HepG2 (cell line): ENCODE results near the gene CDKN2C. TPM values are rescaled to one million over a fixed set of nuclear protein-coding genes. Genes with fewer than 3 reads are reported as not detected.

ENCODE experiments used
- ATAC-seq: fragments of 200-7000 bp; cut with Tn5 transposase; 3 replicates; pipeline ENCODE4 v1.9.1; 2020; ENCODE audit warnings: mild to moderate bottlenecking, moderate library complexity
- BruUV-seq: library from RNA; stranded (reverse); fragments of 400-500 nt; replicated peaks from 2 replicates; lab custom pipeline; 2021; lab: Mats Ljungman, UMichigan
- CTCF ChIA-PET: fragments of 300-600 bp; formaldehyde crosslinking; extraction: SDS; loops from one replicate; lab custom pipeline; 2021; ENCODE audit warnings: low total read pairs, inconsistent platforms, low intra/inter-chr PET ratio; lab: Yijun Ruan, JAX
- POLR2A ChIA-PET: fragments of 350-600 bp; sonication (Branson Sonifier 250); formaldehyde crosslinking; loops from one replicate; lab custom pipeline; 2020; ENCODE audit warnings: antibody characterized with exemption, inconsistent platforms; lab: Yijun Ruan, JAX
- DNase-seq: peaks from one replicate; pipeline ENCODE4 v3.0.0-alpha.2; 2015; ENCODE audit warnings: low spot score
- FAIRE-seq: peaks from 3 replicates; lab custom pipeline; 2011; peaks lifted over from hg19 to GRCh38; lab: Jason Lieb, UNC
- H2AFZ ChIP-seq: one replicate; pipeline ENCODE4 v1.6.1; 2011; ENCODE audit warnings: low read length, inconsistent platforms
- H3K27ac ChIP-seq: fragments of 300-600 bp; 3 replicates; pipeline ENCODE4 v1.8.0; 2011; ENCODE audit warnings: mixed run types, mild to moderate bottlenecking, mixed read lengths, low read length, inconsistent platforms; ENCODE audit not compliant: insufficient read depth; ENCODE audit errors: extremely low read length
- H3K27me3 ChIP-seq, 2 experiments: fragments of 200-600 bp in 1 of 2; 2 replicates in 1 of 2; 3 replicates in 1 of 2; pipeline versions ENCODE4 v1.6.0 to v1.8.0; 2011; ENCODE audit warnings: low read length in 2 of 2, mild to moderate bottlenecking in 2 of 2, moderate library complexity in 2 of 2, inconsistent platforms in 1 of 2; ENCODE audit not compliant: insufficient read depth in 2 of 2, control insufficient read depth in 1 of 2
- H3K36me3 ChIP-seq, 2 experiments: fragments of 200-600 bp in 1 of 2; replicated peaks in 1 of 2; 2 replicates in 1 of 2; 3 replicates in 1 of 2; pipeline versions ENCODE4 v1.5.1 to v1.8.0; 2011; ENCODE audit warnings: low read length in 2 of 2, inconsistent platforms in 1 of 2; ENCODE audit not compliant: insufficient read depth in 2 of 2, control insufficient read depth in 1 of 2
- H3K4me1 ChIP-seq: 2 replicates; pipeline ENCODE4 v1.5.1; 2012; ENCODE audit warnings: low read length, inconsistent platforms; ENCODE audit not compliant: insufficient read depth
- H3K4me2 ChIP-seq: 2 replicates; pipeline ENCODE4 v1.6.0; 2011; ENCODE audit warnings: low read depth, low read length, inconsistent platforms
- H3K4me3 ChIP-seq, 3 experiments: fragments of 200-600 bp in 1 of 3; sonication (generic), shearing (Covaris generic) in 1 of 3; replicated peaks in 1 of 3; 2 replicates each; pipeline ENCODE4 v1.5.1; 2011 to 2016; ENCODE audit warnings: low read length in 3 of 3, inconsistent platforms in 2 of 3, low read depth in 2 of 3, mild to moderate bottlenecking in 2 of 3, control low read depth in 1 of 3, mixed read lengths in 1 of 3; ENCODE audit not compliant: insufficient read depth in 1 of 3
- H3K79me2 ChIP-seq: one replicate; pipeline ENCODE4 v1.6.1; 2011; ENCODE audit warnings: low read length, inconsistent platforms; ENCODE audit not compliant: insufficient read depth
- H3K9ac ChIP-seq: 2 replicates; pipeline ENCODE4 v1.6.0; 2011; ENCODE audit warnings: mild to moderate bottlenecking, low read depth, low read length, inconsistent platforms; ENCODE audit not compliant: insufficient read depth
- H3K9me3 ChIP-seq: 2 replicates; pipeline ENCODE4 v1.5.1; 2012; ENCODE audit warnings: mild to moderate bottlenecking, low read length
- H4K20me1 ChIP-seq: 2 replicates; pipeline ENCODE4 v1.6.0; 2011; ENCODE audit warnings: inconsistent platforms, mild to moderate bottlenecking, low read length, moderate library complexity; ENCODE audit not compliant: insufficient read depth
- CREB1 ChIP-seq, 2 experiments: fragments of 450-650 bp in 1 of 2; IDR thresholded peaks; 2 replicates each; pipeline ENCODE4 v1.6.1; 2016 to 2017; ENCODE audit warnings: control low read depth in 1 of 2, mild to moderate bottlenecking in 1 of 2, missing compliant biosample characterization in 1 of 2, missing genetic modification characterization in 1 of 2
- GABPA ChIP-seq, 2 experiments: IDR thresholded peaks; 2 replicates each; pipeline ENCODE4 v1.6.1; 2011 to 2016; ENCODE audit warnings: low read depth in 2 of 2, low read length in 1 of 2, missing biosample characterization in 1 of 2, missing genetic modification characterization in 1 of 2
- KDM5A ChIP-seq: fragments of 200-600 bp; sonication (generic); IDR thresholded peaks from 2 replicates; pipeline ENCODE4 v1.7.0; 2018; ENCODE audit warnings: antibody characterized with exemption, mild to moderate bottlenecking, low read length, borderline replicate concordance
- NFATC3 ChIP-seq: sonication (generic); formaldehyde crosslinking; IDR thresholded peaks from 2 replicates; pipeline ENCODE4 v1.5.1; 2020; ENCODE audit warnings: mild to moderate bottlenecking, missing genetic modification reagents
- SP5 ChIP-seq: IDR thresholded peaks from 2 replicates; pipeline ENCODE4 v1.6.1; 2016; ENCODE audit warnings: low read depth, borderline replicate concordance
- TCF7 ChIP-seq: sonication (generic); IDR thresholded peaks from 2 replicates; pipeline ENCODE4 v1.6.1; 2016; ENCODE audit warnings: antibody characterized with exemption, low read depth
- WIZ ChIP-seq: sonication (generic); formaldehyde crosslinking; IDR thresholded peaks from 2 replicates; pipeline ENCODE4 v1.5.1; 2020; ENCODE audit warnings: mild to moderate bottlenecking, missing genetic modification reagents
- YY1 ChIP-seq: IDR thresholded peaks from 2 replicates; pipeline ENCODE4 v1.6.1; 2011; ENCODE audit warnings: low read length, low read depth, moderate library complexity, mild to moderate bottlenecking; ENCODE audit not compliant: insufficient read depth, insufficient replicate concordance
- ZNF616 ChIP-seq: sonication (generic); formaldehyde crosslinking; IDR thresholded peaks from 2 replicates; pipeline ENCODE4 v1.5.0; 2020; ENCODE audit warnings: low read depth, mild to moderate bottlenecking, missing genetic modification reagents
- ZNF83 ChIP-seq: sonication (generic); formaldehyde crosslinking; IDR thresholded peaks from 2 replicates; pipeline ENCODE4 v1.4.0; 2020; ENCODE audit warnings: missing genetic modification reagents, mild to moderate bottlenecking, borderline replicate concordance
- WGBS: methylation state at CpG from one replicate; pipeline ENCODE4 v1.1.6; 2017; ENCODE audit warnings: low lambda C conversion rate; 5-methylcytosine and 5-hydroxymethylcytosine counted together
- in situ Hi-C: cut with HindIII; loops from 2 replicates; pipeline ENCODE4 v1.10.0; 2017; ENCODE audit warnings: low pct_unique_long_range_greater_than_20kb; ENCODE audit not compliant: extremely low pct_ligation_motif_present
- intact Hi-C: fragments of 100-400 bp; cut with micrococcal nuclease; formaldehyde crosslinking; loops from one replicate; pipeline ENCODE4 v1.10.0; 2022; ENCODE audit not compliant: unreplicated experiment
- polyA plus RNA-seq, 8 experiments: library from polyadenylated mRNA; depleted of rRNA in 3 of 8; stranded (reverse) in 7 of 8; unstranded in 1 of 8; fragments of >200 nt; fragmentation: Illumina TruSeq in 4 of 8; extraction: Trizol in 4 of 8; gene quantifications; 2 replicates each; pipeline versions ENCODE4 v1.2.1 to v1.2.3, GENCODE V29; 2011 to 2016; ENCODE audit warnings: low read depth in 4 of 8, missing spikeins in 1 of 8, mixed read lengths in 1 of 8; ENCODE audit not compliant: insufficient read depth in 1 of 8
- total RNA-seq, 5 experiments: library from RNA; depleted of rRNA; stranded (reverse); fragments of >200 nt; fragmentation: Illumina TruSeq; extraction: Trizol; gene quantifications; 2 replicates each; pipeline ENCODE4 v1.2.3, GENCODE V29; 2016; ENCODE audit warnings: low read depth in 1 of 5

The CDKN2C gene
- total and polyA plus RNA-seq, 2 of the 13 experiments (the other 11 are each of a cell fraction or from before 2014, with no cell fraction given) = 7.8 to 13.7 TPM

- ChIA-PET CTCF (no interaction called here), POLR2A (interaction anchor here (1.2 kb wide), 1 partner anchor 10 kb away, joined by 3 read pairs; no protein-coding TSS in a partner anchor)
- peak overlapping the region; percentile 87 to 99 (median 90) for H3K4me3 ChIP-seq
- H3K9ac ChIP-seq = peak overlapping the region; percentile 83
- WGBS = under 1% methylated on average over 15 of the region's 38 CpGs
- 0 out of 5 replicates have a peak, but pooled peaks cover 0 to 2% of the 10 kb centered on the region in 2 experiments for H3K36me3 ChIP-seq
- intact Hi-C loops (no loop called here), in situ Hi-C loops (no loop called here)
- peak; percentile 11 for DNase-seq
- H3K4me1 ChIP-seq = peaks cover 24% of the 10 kb centered on the region
- no peaks in the 10 kb centered on the region; the same call in 1 of the 2 replicates for H4K20me1 ChIP-seq
- no peak for ATAC-seq
- H2AFZ ChIP-seq = peak overlapping the region; percentile 54
- peak overlapping the region; percentile 71 for H3K27ac ChIP-seq
- FAIRE-seq = no peak
- BruUV-seq = no TSS peak
- peaks cover 37% of the 10 kb centered on the region for H3K79me2 ChIP-seq
- TF ChIP-seq YY1 (peak; percentile 49), SP5 (CRISPR knock-in tag) (0 out of 2 replicates have a peak, but pooled peaks have one; percentile 20), NFATC3 (no peak), WIZ (CRISPR knock-in tag) (no peak), KDM5A (peak; percentile 26; the same call in 1 of the 2 replicates), CREB1 (IDR thresholded peaks at IDR 0.05) (no peak), CREB1 (CRISPR knock-in tag; IDR thresholded peaks at IDR 0.05) (0 out of 2 replicates have a peak, but pooled peaks have one; percentile 35), TCF7 (no peak), ZNF83 (CRISPR knock-in tag) (no peak), GABPA (IDR thresholded peaks at IDR 0.05; ENCODE audit: low read depth, low read length) (no peak), GABPA (CRISPR knock-in tag; IDR thresholded peaks at IDR 0.05; ENCODE audit: low read depth) (peak; percentile 34; the same call in 1 of the 2 replicates), ZNF616 (CRISPR knock-in tag) (no peak)
- peak overlapping the region; percentile 74 for H3K4me2 ChIP-seq
- no peaks in the 10 kb centered on the region for H3K9me3 ChIP-seq
- no peaks in the 10 kb centered on the region; a peak in 1 of 5 replicates for H3K27me3 ChIP-seq
These were observed 10.6 kb upstream of the CDKN2C start for GRCh38 chr1:50959303-50959912.
